ENCODE results near the gene GLRX. TPM values are rescaled to one million over a fixed set of nuclear protein-coding genes. Genes with fewer than 3 reads are reported as not detected.
A peak's percentile ranks its signal among the peaks of the same experiment; 100 is the strongest.

GLRX gene
- total and polyA plus RNA-seq, 2 of the 13 experiments (the other 11 are each of a cell fraction or from before 2014, with no cell fraction given) = 63.8 to 499 TPM

DNA sequence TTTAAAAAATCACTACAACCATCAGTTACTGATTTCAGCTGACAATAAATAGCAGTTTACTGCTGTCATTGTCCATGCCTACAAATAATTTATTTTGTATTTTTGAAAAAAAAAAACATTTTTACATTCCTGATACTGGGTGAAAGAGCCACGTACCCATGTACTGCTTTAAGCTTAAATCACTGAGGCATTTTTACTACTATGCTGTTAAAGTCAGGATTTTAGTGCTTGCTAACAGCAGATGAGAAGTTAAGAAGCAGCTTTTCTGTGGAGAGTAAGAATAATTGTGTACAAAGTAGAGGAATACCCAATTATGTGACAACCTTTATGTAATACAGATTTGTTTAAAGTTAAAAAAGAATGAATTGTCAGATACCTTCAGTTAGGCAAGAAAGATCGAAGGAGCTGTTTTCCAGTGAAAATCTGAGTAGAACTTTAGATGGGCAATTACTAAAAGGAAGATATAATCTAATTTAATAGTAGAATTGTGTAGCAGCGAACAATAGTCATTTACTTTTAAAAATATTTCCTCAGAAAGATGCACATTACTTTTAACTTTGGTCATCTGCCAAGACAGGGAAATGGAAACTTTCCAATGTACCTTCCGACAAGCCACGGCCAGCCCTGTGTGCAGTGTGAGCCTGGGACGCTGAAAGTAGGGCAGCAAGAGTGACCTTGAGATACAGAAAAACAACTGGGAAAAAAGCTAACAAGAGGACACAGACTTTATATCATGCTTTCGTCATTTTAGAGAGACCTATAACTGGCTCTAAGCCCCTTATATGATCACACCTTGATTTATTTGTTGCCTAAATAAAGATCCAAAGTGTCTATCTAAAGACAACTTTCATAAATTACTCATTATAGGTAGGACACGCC lies 51.5 kb downstream of the GLRX start (continued):
- TF ChIP-seq, protein P1, sequence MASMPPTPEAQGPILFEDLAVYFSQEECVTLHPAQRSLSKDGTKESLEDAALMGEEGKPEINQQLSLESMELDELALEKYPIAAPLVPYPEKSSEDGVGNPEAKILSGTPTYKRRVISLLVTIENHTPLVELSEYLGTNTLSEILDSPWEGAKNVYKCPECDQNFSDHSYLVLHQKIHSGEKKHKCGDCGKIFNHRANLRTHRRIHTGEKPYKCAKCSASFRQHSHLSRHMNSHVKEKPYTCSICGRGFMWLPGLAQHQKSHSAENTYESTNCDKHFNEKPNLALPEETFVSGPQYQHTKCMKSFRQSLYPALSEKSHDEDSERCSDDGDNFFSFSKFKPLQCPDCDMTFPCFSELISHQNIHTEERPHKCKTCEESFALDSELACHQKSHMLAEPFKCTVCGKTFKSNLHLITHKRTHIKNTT (CRISPR knock-in tag; IDR thresholded peaks at IDR 0.05) = no peak
- no peak for TF ChIP-seq ZNF766 (CRISPR knock-in tag; IDR thresholded peaks at IDR 0.05; ENCODE audit: borderline replicate concordance)
- TF ChIP-seq, protein P2, sequence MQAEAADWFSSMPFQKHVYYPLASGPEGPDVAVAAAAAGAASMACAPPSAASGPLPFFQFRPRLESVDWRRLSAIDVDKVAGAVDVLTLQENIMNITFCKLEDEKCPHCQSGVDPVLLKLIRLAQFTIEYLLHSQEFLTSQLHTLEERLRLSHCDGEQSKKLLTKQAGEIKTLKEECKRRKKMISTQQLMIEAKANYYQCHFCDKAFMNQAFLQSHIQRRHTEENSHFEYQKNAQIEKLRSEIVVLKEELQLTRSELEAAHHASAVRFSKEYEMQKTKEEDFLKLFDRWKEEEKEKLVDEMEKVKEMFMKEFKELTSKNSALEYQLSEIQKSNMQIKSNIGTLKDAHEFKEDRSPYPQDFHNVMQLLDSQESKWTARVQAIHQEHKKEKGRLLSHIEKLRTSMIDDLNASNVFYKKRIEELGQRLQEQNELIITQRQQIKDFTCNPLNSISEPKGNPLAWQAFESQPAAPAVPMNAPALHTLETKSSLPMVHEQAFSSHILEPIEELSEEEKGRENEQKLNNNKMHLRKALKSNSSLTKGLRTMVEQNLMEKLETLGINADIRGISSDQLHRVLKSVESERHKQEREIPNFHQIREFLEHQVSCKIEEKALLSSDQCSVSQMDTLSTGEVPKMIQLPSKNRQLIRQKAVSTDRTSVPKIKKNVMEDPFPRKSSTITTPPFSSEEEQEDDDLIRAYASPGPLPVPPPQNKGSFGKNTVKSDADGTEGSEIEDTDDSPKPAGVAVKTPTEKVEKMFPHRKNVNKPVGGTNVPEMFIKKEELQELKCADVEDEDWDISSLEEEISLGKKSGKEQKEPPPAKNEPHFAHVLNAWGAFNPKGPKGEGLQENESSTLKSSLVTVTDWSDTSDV (CRISPR knock-in tag; IDR thresholded peaks at IDR 0.05) = no peak
- TF ChIP-seq NR3C1 (CRISPR knock-in tag; IDR thresholded peaks at IDR 0.05) = no peak
- TF ChIP-seq ZNF556 (CRISPR knock-in tag; IDR thresholded peaks at IDR 0.05; ENCODE audit: borderline replicate concordance) = no peak
- TF ChIP-seq SP1 (IDR thresholded peaks at IDR 0.05) = no peak
- no peak for TF ChIP-seq SP1 (CRISPR knock-in tag; IDR thresholded peaks at IDR 0.05)
- no peak for TF ChIP-seq ZNF7 (CRISPR knock-in tag; IDR thresholded peaks at IDR 0.05)
- TF ChIP-seq POLR2AphosphoS2 (IDR thresholded peaks at IDR 0.05; ENCODE audit: low read depth, low read length) = peak; percentile 80; the same call in 1 of the 2 replicates
- TF ChIP-seq, protein P3, sequence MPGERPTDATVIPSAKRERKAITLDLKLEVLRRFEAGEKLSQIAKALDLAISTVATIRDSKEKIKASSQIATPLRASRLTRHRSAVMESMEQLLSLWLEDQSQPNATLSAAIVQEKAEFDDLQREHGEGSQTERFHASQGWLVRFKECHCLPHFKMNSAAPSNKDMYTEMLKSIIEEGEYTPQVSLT (CRISPR knock-in tag; IDR thresholded peaks at IDR 0.05; ENCODE audit: borderline replicate concordance, low read depth) = no peak
- no peak for TF ChIP-seq SP140L (CRISPR knock-in tag; IDR thresholded peaks at IDR 0.05; ENCODE audit: borderline replicate concordance)
- no peak for TF ChIP-seq RBM39 (IDR thresholded peaks at IDR 0.05; ENCODE audit: low read depth, low read length, poor library complexity, severe bottlenecking)
- no peak for TF ChIP-seq HNRNPUL1 (IDR thresholded peaks at IDR 0.05; ENCODE audit: low read depth, low read length)
- TF ChIP-seq, protein P4, sequence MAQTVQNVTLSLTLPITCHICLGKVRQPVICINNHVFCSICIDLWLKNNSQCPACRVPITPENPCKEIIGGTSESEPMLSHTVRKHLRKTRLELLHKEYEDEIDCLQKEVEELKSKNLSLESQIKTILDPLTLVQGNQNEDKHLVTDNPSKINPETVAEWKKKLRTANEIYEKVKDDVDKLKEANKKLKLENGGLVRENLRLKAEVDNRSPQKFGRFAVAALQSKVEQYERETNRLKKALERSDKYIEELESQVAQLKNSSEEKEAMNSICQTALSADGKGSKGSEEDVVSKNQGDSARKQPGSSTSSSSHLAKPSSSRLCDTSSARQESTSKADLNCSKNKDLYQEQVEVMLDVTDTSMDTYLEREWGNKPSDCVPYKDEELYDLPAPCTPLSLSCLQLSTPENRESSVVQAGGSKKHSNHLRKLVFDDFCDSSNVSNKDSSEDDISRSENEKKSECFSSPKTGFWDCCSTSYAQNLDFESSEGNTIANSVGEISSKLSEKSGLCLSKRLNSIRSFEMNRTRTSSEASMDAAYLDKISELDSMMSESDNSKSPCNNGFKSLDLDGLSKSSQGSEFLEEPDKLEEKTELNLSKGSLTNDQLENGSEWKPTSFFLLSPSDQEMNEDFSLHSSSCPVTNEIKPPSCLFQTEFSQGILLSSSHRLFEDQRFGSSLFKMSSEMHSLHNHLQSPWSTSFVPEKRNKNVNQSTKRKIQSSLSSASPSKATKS (CRISPR knock-in tag; IDR thresholded peaks at IDR 0.05) = no peak
- no peak for TF ChIP-seq TOPORS (CRISPR knock-in tag; IDR thresholded peaks at IDR 0.05)
- no peak for TF ChIP-seq ZNF33A (CRISPR knock-in tag; IDR thresholded peaks at IDR 0.05; ENCODE audit: borderline replicate concordance)
- peak; percentile 47; the same call in 1 of the 2 replicates for TF ChIP-seq ESRRA (CRISPR knock-in tag; IDR thresholded peaks at IDR 0.05; ENCODE audit: low read depth)
- no peak for TF ChIP-seq RFXAP (CRISPR knock-in tag; IDR thresholded peaks at IDR 0.05; ENCODE audit: borderline replicate concordance)
- TF ChIP-seq NCOA1 (CRISPR knock-in tag; IDR thresholded peaks at IDR 0.05) = no peak
- peak; percentile 48; the same call in 1 of the 2 replicates for TF ChIP-seq HMG20A (CRISPR knock-in tag; IDR thresholded peaks at IDR 0.05; ENCODE audit: borderline replicate concordance)
- no peak for TF ChIP-seq ZNF235 (CRISPR knock-in tag; IDR thresholded peaks at IDR 0.05; ENCODE audit: borderline replicate concordance)
- no peak for TF ChIP-seq ZNF546 (CRISPR knock-in tag; conservative IDR thresholded peaks at IDR 0.05)

Data from HepG2 (cell line).